GM18867 (cell line): ENCODE results near the gene CFI.
"Not testable (repeated sequence)": the region's sequence is repeated elsewhere in the genome, so short reads cannot be mapped to it uniquely, and the experiment has no call there.

Experiments
- ATAC-seq: cut with Tn5 transposase; IDR thresholded peaks from one replicate; pipeline ENCODE4 v1.9.1; 2021; ENCODE audit warnings: mild to moderate bottlenecking, moderate library complexity; ENCODE audit not compliant: unreplicated experiment

The CFI gene

GRCh38 chr4:109801099-109801789 lies 555 bp downstream of the CFI start:
- ATAC-seq: no peak

GRCh38 chr4:109798866-109799265 lies 2.9 kb downstream of the CFI start:
- ATAC-seq: no peak

GRCh38 chr4:109795059-109795458 lies 6.7 kb downstream of the CFI start:
- no peak for ATAC-seq

- no peak for ATAC-seq
These were observed 14.0 kb downstream of the CFI start for GRCh38 chr4:109787807-109788206.

GRCh38 chr4:109786846-109787245 lies 15.0 kb downstream of the CFI start:
- ATAC-seq: no peak

- ATAC-seq: not testable (repeated sequence)
These were observed 19.7 kb downstream of the CFI start for GRCh38 chr4:109782092-109782491.

GRCh38 chr4:109764789-109765402 lies 36.9 kb downstream of the CFI start:
- ATAC-seq: no peak

GRCh38 chr4:109764376-109764775 lies 37.4 kb downstream of the CFI start:
- no peak for ATAC-seq

- no peak for ATAC-seq
These were observed 41.1 kb downstream of the CFI start for GRCh38 chr4:109760682-109761081.

GRCh38 chr4:109755656-109756055 lies 46.1 kb downstream of the CFI start:
- ATAC-seq: no peak

GRCh38 chr4:109754093-109754857 lies 47.5 kb downstream of the CFI start:
- ATAC-seq: no peak

- no peak for ATAC-seq
These were observed 49.3 kb downstream of the CFI start for GRCh38 chr4:109752525-109752924.

- ATAC-seq: no peak
These were observed 49.9 kb downstream of the CFI start for GRCh38 chr4:109751852-109752251.

GRCh38 chr4:109750652-109751244 lies 51.1 kb downstream of the CFI start:
- ATAC-seq: no peak

GRCh38 chr4:109749388-109750082 lies 52.3 kb downstream of the CFI start:
- ATAC-seq: no peak

GRCh38 chr4:109748114-109748513 lies 53.7 kb downstream of the CFI start:
- no peak for ATAC-seq

- ATAC-seq: no peak
These were observed 55.1 kb downstream of the CFI start for GRCh38 chr4:109746728-109747127.

GRCh38 chr4:109745830-109746229 lies 56.0 kb downstream of the CFI start:
- ATAC-seq: no peak

GRCh38 chr4:109739547-109739946 lies 62.3 kb downstream of the CFI start:
- no peak for ATAC-seq

- no peak for ATAC-seq
These were observed 63.5 kb downstream of the CFI start for GRCh38 chr4:109738104-109738872.
